A549 treated with GW870086 at 1 μM for 4 hours (cell line): ENCODE data around the gene LRRC4B. TPM values are rescaled to one million over a fixed set of nuclear protein-coding genes. Genes with fewer than 3 reads are reported as not detected.

Experiments used
- total RNA-seq: library from RNA; stranded (reverse); fragments of 200-300 nt; extraction: Qiagen RNA extraction; gene quantifications from 5 replicates; pipeline ENCODE4 v1.2.3, GENCODE V29; 2022; ENCODE audit warnings: low read depth

Gene LRRC4B
- total RNA-seq, result 0.32 to 0.97 TPM (median 0.50 TPM) in 5 replicates

GRCh38 chr19:50567882-50568727 lies at the start of gene LRRC4B:
LRRC4B (minus strand) TSS chr19:50568435; CDS start chr19:50548838, 19,597 bp downstream.

GRCh38 chr19:50513746-50514345 lies 54.4 kb downstream of the LRRC4B start, which contains the start of gene ASPDH:
ASPDH (minus strand) TSS chr19:50513913; CDS start chr19:50513823, 90 bp downstream.

GRCh38 chr19:50511069-50511822 lies 57.0 kb downstream of the LRRC4B start, which contains the start of gene JOSD2:
JOSD2 (minus strand) TSS chr19:50511191; CDS start chr19:50510431, 760 bp downstream.

GRCh38 chr19:50476224-50476906 lies 91.9 kb downstream of the LRRC4B start, which contains the start of the genes EMC10 and GARIN5A:
EMC10 (plus strand) TSS chr19:50476507; CDS start chr19:50476545, 38 bp downstream.
GARIN5A (minus strand) TSS chr19:50476848; CDS start chr19:50476388, 460 bp downstream.

Other genes with a start within 250 kb of the LRRC4B start
- 0.95 to 1.5 TPM (median 1.4 TPM) in 5 replicates for gene KCNC3, start 239.1 kb downstream of the LRRC4B start, total RNA-seq
- gene NAPSA, start 202.8 kb downstream of the LRRC4B start, total RNA-seq, result 0.58 to 1.5 TPM (median 1.1 TPM) in 5 replicates
- 58.1 to 82.4 TPM (median 78.4 TPM) in 5 replicates for gene NR1H2, start 192.0 kb downstream of the LRRC4B start, total RNA-seq
- gene POLD1, start 184.1 kb downstream of the LRRC4B start, total RNA-seq, result 48.9 to 76.4 TPM (median 72.2 TPM) in 5 replicates
- gene SPIB, start 149.5 kb downstream of the LRRC4B start, total RNA-seq, result 0.10 to 0.34 TPM (median 0.15 TPM) in 4 of 5 replicates, not detected in the other
- 0.03 TPM in 1 of 5 replicates, not detected in the others for gene MYBPC2, start 135.5 kb downstream of the LRRC4B start, total RNA-seq
- gene EMC10, start 91.9 kb downstream of the LRRC4B start, total RNA-seq, result 107 to 155 TPM (median 150 TPM) in 5 replicates
- 1.6 to 2.2 TPM (median 2.0 TPM) in 5 replicates for gene GARIN5A, start 91.6 kb downstream of the LRRC4B start, total RNA-seq
- 58.0 to 82.0 TPM (median 80.2 TPM) in 5 replicates for gene JOSD2, start 57.2 kb downstream of the LRRC4B start, total RNA-seq
- not detected in 5 replicates for gene ASPDH, start 54.5 kb downstream of the LRRC4B start, total RNA-seq
- 0.29 to 0.74 TPM (median 0.53 TPM) in 5 replicates for gene SYT3, start 71.4 kb upstream of the LRRC4B start, total RNA-seq
- gene C19orf81, start 81.0 kb upstream of the LRRC4B start, total RNA-seq, result 4.3 to 11.4 TPM (median 10.5 TPM) in 5 replicates
- 0.16 to 0.46 TPM (median 0.33 TPM) in 4 of 5 replicates, not detected in the other for gene SHANK1, start 151.4 kb upstream of the LRRC4B start, total RNA-seq
- gene CLEC11A, start 154.9 kb upstream of the LRRC4B start, total RNA-seq, result 6.0 to 10.5 TPM (median 9.2 TPM) in 5 replicates
- gene GPR32, start 202.0 kb upstream of the LRRC4B start, total RNA-seq, result not detected in 5 replicates
- not detected in 5 replicates for gene ACP4, start 222.0 kb upstream of the LRRC4B start, total RNA-seq